GM19467 (cell line): ENCODE results near the gene NR5A1.

ENCODE experiments used
- ATAC-seq: cut with Tn5 transposase; IDR thresholded peaks from one replicate; pipeline ENCODE4 v1.9.1; 2021; ENCODE audit warnings: mild to moderate bottlenecking, moderate library complexity; ENCODE audit not compliant: unreplicated experiment

The NR5A1 gene

GRCh38 chr9:124506931-124507879 lies at the start of gene NR5A1:
Gene NR5A1 (minus strand): TSS chr9:124507399. CDS start chr9:124503395, 4,004 bp downstream.
- ATAC-seq = no peak

GRCh38 chr9:124555043-124555442 lies 47.8 kb upstream of the NR5A1 start:
- no peak for ATAC-seq

- no peak for ATAC-seq
Measured at GRCh38 chr9:124553738-124554137, 46.5 kb upstream of the NR5A1 start.

GRCh38 chr9:124552273-124552605 lies 45.0 kb upstream of the NR5A1 start:
- no peak for ATAC-seq

GRCh38 chr9:124551472-124552272 lies 44.5 kb upstream of the NR5A1 start:
- ATAC-seq = no peak

GRCh38 chr9:124550072-124550471 lies 42.9 kb upstream of the NR5A1 start:
- no peak for ATAC-seq

- ATAC-seq = no peak
Measured at GRCh38 chr9:124549016-124549415, 41.8 kb upstream of the NR5A1 start.

GRCh38 chr9:124544535-124544934 lies 37.3 kb upstream of the NR5A1 start:
- no peak for ATAC-seq

GRCh38 chr9:124541824-124542223 lies 34.6 kb upstream of the NR5A1 start:
- ATAC-seq = no peak

GRCh38 chr9:124537926-124538325 lies 30.7 kb upstream of the NR5A1 start:
- no peak for ATAC-seq

GRCh38 chr9:124535846-124536245 lies 28.6 kb upstream of the NR5A1 start:
- ATAC-seq = no peak

GRCh38 chr9:124532897-124533296 lies 25.7 kb upstream of the NR5A1 start:
- ATAC-seq = no peak

- no peak for ATAC-seq
Measured at GRCh38 chr9:124531115-124531514, 23.9 kb upstream of the NR5A1 start.

GRCh38 chr9:124530246-124530645 lies 23.0 kb upstream of the NR5A1 start:
- no peak for ATAC-seq

- no peak for ATAC-seq
Measured at GRCh38 chr9:124527781-124528180, 20.6 kb upstream of the NR5A1 start.

- ATAC-seq = no peak
Measured at GRCh38 chr9:124526174-124526573, 19.0 kb upstream of the NR5A1 start.

GRCh38 chr9:124522121-124523098 lies 15.2 kb upstream of the NR5A1 start:
- no peak for ATAC-seq

- no peak for ATAC-seq
Measured at GRCh38 chr9:124521142-124521541, 13.9 kb upstream of the NR5A1 start.

- ATAC-seq = no peak
Measured at GRCh38 chr9:124520206-124520596, 13.0 kb upstream of the NR5A1 start.

- no peak for ATAC-seq
Measured at GRCh38 chr9:124518116-124518515, 10.9 kb upstream of the NR5A1 start.

GRCh38 chr9:124517600-124517999 lies 10.4 kb upstream of the NR5A1 start:
- ATAC-seq = no peak
